ENCODE measurements around the gene ADARB2.

DNA sequence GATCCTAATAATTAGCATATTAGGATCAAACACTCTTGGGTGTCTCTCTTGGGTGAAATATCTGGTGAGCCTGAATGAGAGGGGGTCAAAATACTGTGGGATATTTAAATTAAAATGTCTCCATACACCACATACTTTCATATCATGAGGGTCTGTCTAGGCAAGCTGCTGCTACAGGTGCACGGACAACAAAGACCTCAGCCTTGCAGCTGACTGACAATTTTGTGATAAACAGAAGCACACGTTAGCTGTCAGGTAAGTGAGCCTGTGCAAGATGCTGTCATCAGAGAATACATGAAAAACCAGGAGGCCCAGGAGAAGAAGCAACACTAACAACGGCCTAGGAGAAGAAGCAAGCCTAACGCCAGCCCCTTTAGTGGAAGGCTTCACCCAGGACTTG is 247.5 kb downstream of the ADARB2 start:
- no peak for TF ChIP-seq POLR2A (IDR thresholded peaks at IDR 0.05)
- TF ChIP-seq, protein P1, sequence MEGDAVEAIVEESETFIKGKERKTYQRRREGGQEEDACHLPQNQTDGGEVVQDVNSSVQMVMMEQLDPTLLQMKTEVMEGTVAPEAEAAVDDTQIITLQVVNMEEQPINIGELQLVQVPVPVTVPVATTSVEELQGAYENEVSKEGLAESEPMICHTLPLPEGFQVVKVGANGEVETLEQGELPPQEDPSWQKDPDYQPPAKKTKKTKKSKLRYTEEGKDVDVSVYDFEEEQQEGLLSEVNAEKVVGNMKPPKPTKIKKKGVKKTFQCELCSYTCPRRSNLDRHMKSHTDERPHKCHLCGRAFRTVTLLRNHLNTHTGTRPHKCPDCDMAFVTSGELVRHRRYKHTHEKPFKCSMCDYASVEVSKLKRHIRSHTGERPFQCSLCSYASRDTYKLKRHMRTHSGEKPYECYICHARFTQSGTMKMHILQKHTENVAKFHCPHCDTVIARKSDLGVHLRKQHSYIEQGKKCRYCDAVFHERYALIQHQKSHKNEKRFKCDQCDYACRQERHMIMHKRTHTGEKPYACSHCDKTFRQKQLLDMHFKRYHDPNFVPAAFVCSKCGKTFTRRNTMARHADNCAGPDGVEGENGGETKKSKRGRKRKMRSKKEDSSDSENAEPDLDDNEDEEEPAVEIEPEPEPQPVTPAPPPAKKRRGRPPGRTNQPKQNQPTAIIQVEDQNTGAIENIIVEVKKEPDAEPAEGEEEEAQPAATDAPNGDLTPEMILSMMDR (IDR thresholded peaks at IDR 0.05), result no peak
- no peak for TF ChIP-seq EP300 (IDR thresholded peaks at IDR 0.05)
